SU-DHL-6 (cell line): ENCODE data around the gene C1orf210.

ENCODE experiments used
- H2AFZ ChIP-seq: fragments of 200-600 bp; sonication (generic); 2 replicates; pipeline ENCODE4 v1.6.1; 2014; ENCODE audit warnings: low read depth, mild to moderate bottlenecking, moderate library complexity, mixed read lengths, antibody characterized with exemption, low read length; ENCODE audit not compliant: severe bottlenecking
- H3F3A ChIP-seq: fragments of 200-600 bp; shearing (Covaris generic); 2 replicates; pipeline ENCODE4 v1.6.0; 2016; ENCODE audit warnings: antibody characterized with exemption, mild to moderate bottlenecking; ENCODE audit not compliant: insufficient read depth
- H3K27ac ChIP-seq: fragments of 200-600 bp; sonication (generic); 2 replicates; pipeline ENCODE4 v1.5.1; 2016; ENCODE audit warnings: low read depth, mild to moderate bottlenecking, low read length, moderate library complexity, mixed read lengths
- H3K27me3 ChIP-seq: fragments of 200-600 bp; sonication (generic), shearing (Covaris generic); 2 replicates; pipeline ENCODE4 v1.6.0; 2014; ENCODE audit warnings: mild to moderate bottlenecking, low read length
- H3K36me3 ChIP-seq: fragments of 200-600 bp; sonication (generic); 2 replicates; pipeline ENCODE4 v1.6.1; 2014; ENCODE audit warnings: mild to moderate bottlenecking, low read length, mixed read lengths
- H3K4me2 ChIP-seq: fragments of 300-600, 200-600 bp; shearing (Covaris generic), sonication (generic); 2 replicates; pipeline ENCODE4 v1.6.0; 2014; ENCODE audit warnings: low read length, low read depth, mild to moderate bottlenecking; ENCODE audit not compliant: poor library complexity, severe bottlenecking
- H3K4me3 ChIP-seq: fragments of 200-600 bp; sonication (generic); 2 replicates; pipeline ENCODE4 v1.5.1; 2014; ENCODE audit warnings: antibody characterized with exemption, low read length, mild to moderate bottlenecking, mixed read lengths; ENCODE audit not compliant: insufficient read depth, poor library complexity, severe bottlenecking
- H3K79me2 ChIP-seq: fragments of 200-600 bp; sonication (generic); 2 replicates; pipeline ENCODE4 v1.6.1; 2014; ENCODE audit warnings: mild to moderate bottlenecking, low read length, moderate library complexity; ENCODE audit not compliant: insufficient read depth
- H3K9ac ChIP-seq: fragments of 200-600 bp; sonication (generic); 2 replicates; pipeline ENCODE4 v1.7.0; 2014; ENCODE audit warnings: mild to moderate bottlenecking, low read length
- H3K9me2 ChIP-seq: fragments of 200-600 bp; sonication (generic); replicated peaks from 2 replicates; pipeline ENCODE4 v1.6.1; 2014; ENCODE audit warnings: low read length; ENCODE audit not compliant: insufficient read depth
- H3K9me3 ChIP-seq: fragments of 200-600 bp; sonication (generic); 2 replicates; pipeline ENCODE4 v1.6.1; 2014; ENCODE audit warnings: low read length, mixed read lengths; ENCODE audit not compliant: insufficient read depth
- H4K20me1 ChIP-seq: fragments of 200-600 bp; sonication (generic); 2 replicates; pipeline ENCODE4 v1.6.1; 2014; ENCODE audit warnings: low read depth, mild to moderate bottlenecking, antibody characterized with exemption, low read length, moderate library complexity, mixed read lengths
- CTCF ChIP-seq: fragments of 200-600 bp; sonication (generic); IDR thresholded peaks from one replicate; pipeline ENCODE4 v1.5.1; 2017; ENCODE audit warnings: antibody characterized with exemption, mild to moderate bottlenecking, low read length, moderate library complexity; ENCODE audit not compliant: insufficient read depth, poor library complexity, severe bottlenecking
- EZH2phosphoT487 ChIP-seq: fragments of 200-600 bp; sonication (generic), shearing (Covaris generic); conservative IDR thresholded peaks from 2 replicates; pipeline ENCODE4 v1.6.1; 2018; ENCODE audit warnings: mild to moderate bottlenecking, antibody characterized with exemption, low read length, moderate library complexity, mixed read lengths

The C1orf210 gene

GRCh38 chr1:43284065-43284464 lies 1.3 kb downstream of the C1orf210 start:
- H3K27me3 ChIP-seq: no peaks in the 10 kb centered on the region
- H3K27ac ChIP-seq: no peak overlapping the region
- H3K9ac ChIP-seq: no peak overlapping the region
- H3K4me3 ChIP-seq: no peak overlapping the region
- no peaks in the 10 kb centered on the region for H3K36me3 ChIP-seq
- H3F3A ChIP-seq: no peaks in the 10 kb centered on the region
- H2AFZ ChIP-seq: no peak overlapping the region
- no peaks in the 10 kb centered on the region for H3K79me2 ChIP-seq
- TF ChIP-seq EZH2phosphoT487: no peak
- no peak for TF ChIP-seq CTCF
- no peaks in the 10 kb centered on the region for H4K20me1 ChIP-seq
- H3K9me2 ChIP-seq: no peaks in the 10 kb centered on the region
- no peak overlapping the region for H3K4me2 ChIP-seq
- no peaks in the 10 kb centered on the region for H3K9me3 ChIP-seq

- H3K27me3 ChIP-seq: no peaks in the 10 kb centered on the region
- no peak overlapping the region for H2AFZ ChIP-seq
- H3K9me2 ChIP-seq: no peaks in the 10 kb centered on the region
- no peaks in the 10 kb centered on the region for H3K79me2 ChIP-seq
- no peaks in the 10 kb centered on the region for H4K20me1 ChIP-seq
- H3K9ac ChIP-seq: no peak overlapping the region
- no peaks in the 10 kb centered on the region for H3K36me3 ChIP-seq
- H3K4me3 ChIP-seq: no peak overlapping the region
- no peak overlapping the region for H3K4me2 ChIP-seq
- TF ChIP-seq EZH2phosphoT487: no peak
- no peak for TF ChIP-seq CTCF
- no peaks in the 10 kb centered on the region for H3F3A ChIP-seq
- no peak overlapping the region for H3K27ac ChIP-seq
- no peaks in the 10 kb centered on the region for H3K9me3 ChIP-seq
Observed at GRCh38 chr1:43282220-43283195, 2.9 kb downstream of the C1orf210 start.

DNA sequence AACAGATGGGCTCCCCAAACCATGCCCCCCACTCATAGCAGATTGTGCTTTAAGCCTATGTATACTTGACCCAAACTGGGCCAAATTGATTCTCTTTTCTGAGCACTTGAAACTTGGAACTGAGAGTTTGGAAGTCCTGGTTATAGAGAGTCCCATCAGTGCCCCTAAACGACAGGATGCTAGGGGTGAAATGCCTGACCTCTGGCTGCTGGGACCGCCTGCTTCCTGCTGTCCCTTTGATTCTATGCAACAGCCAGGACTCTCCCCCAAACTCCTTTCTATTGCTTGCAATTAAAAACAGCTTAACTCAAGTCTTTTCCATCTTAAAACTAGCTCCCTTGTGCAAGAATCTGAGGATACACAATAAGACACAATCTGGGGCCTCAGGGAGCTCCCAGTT lies 4.7 kb downstream of the C1orf210 start:
- no peaks in the 10 kb centered on the region for H3K9me3 ChIP-seq
- H2AFZ ChIP-seq: no peak overlapping the region
- H3K9ac ChIP-seq: no peak overlapping the region
- no peaks in the 10 kb centered on the region for H3K36me3 ChIP-seq
- H3F3A ChIP-seq: no peaks in the 10 kb centered on the region
- TF ChIP-seq EZH2phosphoT487: no peak
- H3K79me2 ChIP-seq: no peaks in the 10 kb centered on the region
- H3K4me3 ChIP-seq: no peak overlapping the region
- H3K4me2 ChIP-seq: no peak overlapping the region
- H4K20me1 ChIP-seq: no peaks in the 10 kb centered on the region
- no peaks in the 10 kb centered on the region for H3K9me2 ChIP-seq
- no peak overlapping the region for H3K27ac ChIP-seq
- no peaks in the 10 kb centered on the region for H3K27me3 ChIP-seq

DNA sequence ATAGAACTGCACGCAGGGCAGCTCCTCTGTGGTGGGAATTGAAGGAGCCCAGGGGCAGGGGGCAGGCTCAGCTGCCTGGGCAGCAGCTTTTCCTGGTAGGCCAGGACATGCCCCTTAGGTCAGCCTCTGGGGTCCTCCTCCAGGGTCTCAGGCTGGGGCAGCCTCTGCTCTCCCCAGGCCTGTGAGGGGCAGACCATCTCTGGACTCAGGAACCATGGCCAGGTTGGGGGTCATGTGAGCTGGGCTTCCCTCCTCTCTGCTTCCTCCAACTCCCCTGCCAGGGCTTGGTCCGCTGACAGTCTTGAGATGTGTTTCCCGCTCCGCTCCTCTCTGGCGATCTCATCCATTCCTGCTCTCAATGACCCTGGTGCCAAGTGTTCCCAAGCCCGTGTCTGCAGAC lies 5.7 kb downstream of the C1orf210 start:
- TF ChIP-seq CTCF: no peak
- Histone ChIP-seq H3K9me2 (no peaks in the 10 kb centered on the region), H2AFZ (no peak overlapping the region), H3K27ac (no peak overlapping the region), H3K9me3 (no peaks in the 10 kb centered on the region), H3K9ac (no peak overlapping the region), H3K36me3 (no peaks in the 10 kb centered on the region), H3K4me2 (no peak overlapping the region), H3F3A (no peaks in the 10 kb centered on the region), H3K27me3 (no peaks in the 10 kb centered on the region), H3K4me3 (no peak overlapping the region), H3K79me2 (no peaks in the 10 kb centered on the region), H4K20me1 (no peaks in the 10 kb centered on the region)
